Trophoblast cell (in vitro differentiated cells and primary cell): ENCODE data around the gene SDC1.

Experiments used
- DNase-seq, 2 donors: peaks; one replicate each; pipeline ENCODE4 v3.0.0-alpha.2; 2016
- H2AFZ ChIP-seq: 2 replicates; pipeline ENCODE4 v1.6.1; 2013; ENCODE audit warnings: low read length, moderate library complexity, mild to moderate bottlenecking; ENCODE audit not compliant: insufficient read depth, poor library complexity
- H2AK5ac ChIP-seq: 2 replicates; pipeline ENCODE4 v1.6.1; 2013; ENCODE audit warnings: mild to moderate bottlenecking, low read length
- H2BK120ac ChIP-seq: 2 replicates; pipeline ENCODE4 v1.6.1; 2013; ENCODE audit warnings: low read length, mild to moderate bottlenecking, moderate library complexity; ENCODE audit not compliant: insufficient read depth, poor library complexity
- H2BK12ac ChIP-seq: 2 replicates; pipeline ENCODE4 v1.6.1; 2013; ENCODE audit warnings: mild to moderate bottlenecking, low read length, moderate library complexity
- H2BK5ac ChIP-seq: 2 replicates; pipeline ENCODE4 v1.6.1; 2013; ENCODE audit warnings: low read length, low read depth, moderate library complexity, mild to moderate bottlenecking; ENCODE audit not compliant: poor library complexity
- H3K14ac ChIP-seq: 2 replicates; pipeline ENCODE4 v1.6.1; 2013; ENCODE audit warnings: mild to moderate bottlenecking, low read length
- H3K18ac ChIP-seq: 2 replicates; pipeline ENCODE4 v1.6.1; 2013; ENCODE audit warnings: mild to moderate bottlenecking, low read length
- H3K23ac ChIP-seq: 2 replicates; pipeline ENCODE4 v1.6.1; 2013; ENCODE audit warnings: low read length
- H3K27ac ChIP-seq: 2 replicates; pipeline ENCODE4 v1.5.1; 2013; ENCODE audit warnings: low read depth, mild to moderate bottlenecking, inconsistent platforms, low read length, moderate library complexity
- H3K27me3 ChIP-seq: 2 replicates; pipeline ENCODE4 v1.6.1; 2013; ENCODE audit warnings: inconsistent platforms, mild to moderate bottlenecking, low read length, moderate library complexity; ENCODE audit not compliant: insufficient read depth
- H3K36me3 ChIP-seq, 2 experiments: 1 replicate in 1 of 2; 2 replicates in 1 of 2; pipeline ENCODE4 v1.6.1; 2013; ENCODE audit warnings: low read length in 2 of 2, mild to moderate bottlenecking in 2 of 2, moderate library complexity in 1 of 2; ENCODE audit not compliant: insufficient read depth in 2 of 2, control insufficient read depth in 1 of 2
- H3K4ac ChIP-seq: 2 replicates; pipeline ENCODE4 v1.6.1; 2013; ENCODE audit warnings: low read depth, mild to moderate bottlenecking, low read length, moderate library complexity
- H3K4me1 ChIP-seq, 2 experiments: 1 replicate in 1 of 2; 2 replicates in 1 of 2; pipeline ENCODE4 v1.6.1; 2013; ENCODE audit warnings: low read length in 2 of 2, mild to moderate bottlenecking in 2 of 2, moderate library complexity in 1 of 2; ENCODE audit not compliant: insufficient read depth in 2 of 2, control insufficient read depth in 1 of 2
- H3K4me2 ChIP-seq: 2 replicates; pipeline ENCODE4 v1.6.1; 2013; ENCODE audit warnings: inconsistent platforms, mild to moderate bottlenecking, low read length, moderate library complexity
- H3K4me3 ChIP-seq: 2 replicates; pipeline ENCODE4 v1.5.1; 2013; ENCODE audit warnings: mild to moderate bottlenecking, low read depth, low read length, inconsistent platforms
- H3K79me1 ChIP-seq: one replicate; pipeline ENCODE4 v1.6.1; 2013; ENCODE audit warnings: low read length
- H3K79me2 ChIP-seq: 2 replicates; pipeline ENCODE4 v1.6.1; 2013; ENCODE audit warnings: low read length, mild to moderate bottlenecking; ENCODE audit not compliant: control insufficient read depth, insufficient read depth, poor library complexity
- H3K9ac ChIP-seq: 2 replicates; pipeline ENCODE4 v1.6.1; 2013; ENCODE audit warnings: mild to moderate bottlenecking, low read length
- H3K9me3 ChIP-seq: 2 replicates; pipeline ENCODE4 v1.6.1; 2013; ENCODE audit warnings: low read depth, mild to moderate bottlenecking, control low read depth, inconsistent platforms, low read length; ENCODE audit not compliant: insufficient read depth
- H4K12ac ChIP-seq: 2 replicates; pipeline ENCODE4 v1.6.1; 2013; ENCODE audit warnings: low read depth, mild to moderate bottlenecking, low read length, moderate library complexity
- H4K8ac ChIP-seq: 2 replicates; pipeline ENCODE4 v1.6.1; 2013; ENCODE audit warnings: low read depth, mild to moderate bottlenecking, low read length, moderate library complexity
- H4K91ac ChIP-seq: one replicate; pipeline ENCODE4 v1.6.1; 2013; ENCODE audit warnings: low read depth, mild to moderate bottlenecking, low read length, moderate library complexity
- WGBS: extraction: QIAGEN DNeasy Blood & Tissue Kit; methylation state at CpG from one replicate; pipeline ENCODE4 v1.1.7; 2013; ENCODE audit warnings: missing lambda C conversion rate; ENCODE audit not compliant: insufficient read length, insufficient coverage; ENCODE audit errors: extremely low coverage; 5-methylcytosine and 5-hydroxymethylcytosine counted together

Gene SDC1

DNA sequence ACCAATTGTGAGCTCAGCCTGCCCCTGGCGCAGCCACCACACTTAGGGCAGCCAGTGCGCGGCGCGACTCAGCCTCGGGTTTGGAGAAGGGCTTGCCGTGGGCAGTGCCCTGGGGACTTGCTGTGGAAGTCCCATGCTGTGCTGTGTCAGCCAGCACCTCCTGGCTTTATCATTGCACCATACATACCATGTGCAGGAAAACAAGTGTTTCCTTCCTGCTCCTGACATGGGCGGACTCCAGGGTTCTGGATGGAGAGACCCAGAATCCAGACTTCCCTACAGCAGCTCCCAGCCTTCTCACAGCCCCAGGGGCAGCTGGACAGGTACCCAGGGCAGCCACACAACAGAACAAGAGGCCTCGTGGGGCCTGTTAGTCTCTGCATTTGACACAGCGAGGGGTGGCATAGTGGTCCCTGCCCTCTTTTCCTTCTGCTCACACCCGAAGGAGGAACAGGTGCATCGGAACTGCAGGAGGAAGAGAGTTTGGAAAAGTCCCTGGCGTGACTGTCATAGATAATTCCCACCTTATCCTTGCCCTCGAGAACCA, 54.2 kb downstream of the SDC1 start:
- H2AFZ ChIP-seq = no peak overlapping the region
- no peaks in the 10 kb centered on the region for H3K79me1 ChIP-seq
- no peak overlapping the region for H3K4me2 ChIP-seq
- H4K91ac ChIP-seq = no peak overlapping the region
- H3K14ac ChIP-seq = no peak overlapping the region
- DNase-seq = no peak
- H3K18ac ChIP-seq = no peak overlapping the region
- no peak overlapping the region for H4K12ac ChIP-seq
- no peak overlapping the region for H3K27ac ChIP-seq
- H4K8ac ChIP-seq = no peak overlapping the region
- H3K4me1 ChIP-seq = peaks cover 8 to 16% of the 10 kb centered on the region in 2 experiments
- H2BK5ac ChIP-seq = no peak overlapping the region
- WGBS = no CpG with 5 or more reads among the region's 14 CpGs
- no peak overlapping the region for H2BK12ac ChIP-seq
- no peaks in the 10 kb centered on the region for H3K9me3 ChIP-seq
- no peak overlapping the region for H2AK5ac ChIP-seq
- H3K36me3 ChIP-seq = no peaks in the 10 kb centered on the region
- H2BK120ac ChIP-seq = no peak overlapping the region
- H3K4me3 ChIP-seq = no peak overlapping the region
- no peak overlapping the region for H3K23ac ChIP-seq
- no peaks in the 10 kb centered on the region for H3K79me2 ChIP-seq
- H3K27me3 ChIP-seq = no peaks in the 10 kb centered on the region
- no peak overlapping the region for H3K4ac ChIP-seq
- no peak overlapping the region for H3K9ac ChIP-seq

DNA sequence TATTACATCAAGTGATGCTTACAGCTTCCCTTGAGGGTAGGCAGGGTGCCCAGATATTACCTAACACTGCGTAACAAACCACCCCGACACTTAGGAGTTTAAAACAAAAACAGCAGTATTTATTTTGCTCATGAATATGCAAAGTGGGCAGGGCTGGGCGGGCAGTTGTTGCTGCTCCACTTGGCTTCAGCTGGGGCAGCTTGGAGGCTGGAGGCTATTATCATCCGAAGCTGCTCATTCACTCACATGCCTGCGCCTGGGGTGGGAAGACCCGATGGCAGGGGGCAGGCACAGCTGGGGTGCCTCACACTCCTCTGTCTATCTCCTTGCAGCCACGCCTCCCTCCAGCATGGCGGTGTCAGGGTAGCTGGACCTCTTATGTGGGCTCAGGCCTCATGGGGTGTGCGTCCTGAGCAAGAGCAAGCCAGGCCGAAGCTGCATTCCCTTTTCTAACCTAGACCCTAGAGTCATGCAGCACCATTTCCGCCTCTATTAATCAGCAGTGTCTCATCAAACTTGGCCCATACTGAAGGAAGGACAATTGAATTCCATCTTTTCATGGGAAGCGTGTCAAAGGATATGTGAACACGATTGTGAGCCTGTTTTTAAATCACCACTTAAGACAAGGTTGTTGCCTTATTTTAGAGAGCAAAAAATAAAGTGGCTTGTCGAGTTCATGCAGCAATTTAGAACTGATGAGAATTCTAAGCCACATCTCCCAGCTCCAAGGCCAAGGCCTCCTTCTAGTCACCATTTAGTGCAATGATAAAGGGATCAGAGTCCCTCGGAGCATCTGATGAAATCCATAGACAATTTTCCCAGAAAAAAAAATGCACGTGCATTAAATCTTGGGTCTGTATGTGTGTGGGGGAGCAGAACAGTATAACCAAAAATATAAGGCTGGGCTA, 54.9 kb downstream of the SDC1 start:
- Histone ChIP-seq H3K79me2 (no peaks in the 10 kb centered on the region), H3K23ac (no peak overlapping the region), H3K4me1 (peaks cover 8 to 16% of the 10 kb centered on the region in 2 experiments), H3K4me2 (no peak overlapping the region), H4K91ac (no peak overlapping the region), H2AK5ac (no peak overlapping the region), H3K27me3 (no peaks in the 10 kb centered on the region), H3K79me1 (no peaks in the 10 kb centered on the region), H3K18ac (no peak overlapping the region), H4K8ac (no peak overlapping the region), H3K14ac (no peak overlapping the region), H4K12ac (no peak overlapping the region), H3K4ac (no peak overlapping the region), H3K36me3 (no peaks in the 10 kb centered on the region), H3K27ac (no peak overlapping the region), H2AFZ (no peak overlapping the region), H3K4me3 (no peak overlapping the region), H2BK12ac (no peak overlapping the region), H3K9ac (no peak overlapping the region), H3K9me3 (peaks cover 3% of the 10 kb centered on the region), H2BK120ac (no peak overlapping the region), H2BK5ac (no peak overlapping the region)
- DNase-seq = no peak
- WGBS = no CpG with 5 or more reads among the region's 16 CpGs

DNA sequence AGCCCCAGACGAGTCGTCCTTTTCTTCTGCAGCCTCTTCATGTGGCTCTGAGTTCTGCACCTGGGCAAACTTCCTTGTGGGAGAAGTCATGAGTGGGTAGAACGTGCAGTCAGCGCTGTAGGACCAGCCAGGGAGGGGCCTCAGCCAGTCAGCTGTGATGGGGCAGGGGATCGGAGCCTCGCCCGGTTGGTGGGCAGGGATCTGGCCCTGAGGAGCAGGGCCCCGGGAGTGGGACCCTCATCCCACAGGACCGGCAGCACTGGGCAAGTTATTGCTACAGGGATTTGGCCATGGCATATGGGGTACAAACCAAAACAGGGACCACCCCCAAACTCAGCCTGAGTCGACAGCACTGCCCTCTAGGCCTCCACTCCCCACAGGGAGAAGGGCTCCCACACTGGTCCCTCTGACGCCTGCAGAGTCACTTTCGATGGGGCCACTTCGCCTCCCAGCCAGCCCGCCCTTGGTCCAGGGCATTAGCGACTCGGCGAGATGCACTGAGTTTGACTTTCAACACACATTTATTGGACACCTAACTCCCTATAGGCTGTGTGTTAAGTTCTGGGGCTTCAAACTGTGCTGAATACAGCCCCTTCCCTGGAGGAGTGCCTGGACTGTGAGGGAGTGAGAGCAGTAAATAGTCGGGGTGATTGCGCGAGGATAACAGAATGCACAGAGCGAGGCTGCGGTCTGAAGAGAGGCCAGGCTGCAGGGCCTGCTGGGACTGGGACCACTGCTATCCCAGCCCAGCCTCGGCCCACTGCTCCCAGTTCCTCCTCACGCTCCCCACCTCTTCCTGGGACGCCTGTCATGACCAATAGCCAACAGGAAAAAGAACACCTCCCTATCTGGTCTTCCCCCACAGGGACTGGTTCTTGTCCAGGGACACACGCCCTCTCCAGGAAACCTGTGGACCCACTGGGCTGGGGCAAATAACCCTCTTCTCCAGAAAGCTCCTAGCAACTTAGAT, 55.9 kb downstream of the SDC1 start:
- Histone ChIP-seq H2BK120ac (no peak overlapping the region), H3K14ac (no peak overlapping the region), H3K18ac (no peak overlapping the region), H3K4me2 (no peak overlapping the region), H2AFZ (no peak overlapping the region), H3K27me3 (no peaks in the 10 kb centered on the region), H3K23ac (no peak overlapping the region), H3K27ac (no peak overlapping the region), H2AK5ac (no peak overlapping the region), H3K4ac (no peak overlapping the region), H3K9me3 (peaks cover 10% of the 10 kb centered on the region), H3K9ac (no peak overlapping the region), H3K36me3 (no peaks in the 10 kb centered on the region), H4K91ac (no peak overlapping the region), H3K4me3 (no peak overlapping the region), H2BK5ac (no peak overlapping the region), H3K79me2 (no peaks in the 10 kb centered on the region), H3K79me1 (no peaks in the 10 kb centered on the region), H4K8ac (no peak overlapping the region), H4K12ac (no peak overlapping the region), H3K4me1 (peaks cover 8 to 16% of the 10 kb centered on the region in 2 experiments), H2BK12ac (no peak overlapping the region)
- no peak for DNase-seq
- WGBS = no CpG with 5 or more reads among the region's 26 CpGs

DNA sequence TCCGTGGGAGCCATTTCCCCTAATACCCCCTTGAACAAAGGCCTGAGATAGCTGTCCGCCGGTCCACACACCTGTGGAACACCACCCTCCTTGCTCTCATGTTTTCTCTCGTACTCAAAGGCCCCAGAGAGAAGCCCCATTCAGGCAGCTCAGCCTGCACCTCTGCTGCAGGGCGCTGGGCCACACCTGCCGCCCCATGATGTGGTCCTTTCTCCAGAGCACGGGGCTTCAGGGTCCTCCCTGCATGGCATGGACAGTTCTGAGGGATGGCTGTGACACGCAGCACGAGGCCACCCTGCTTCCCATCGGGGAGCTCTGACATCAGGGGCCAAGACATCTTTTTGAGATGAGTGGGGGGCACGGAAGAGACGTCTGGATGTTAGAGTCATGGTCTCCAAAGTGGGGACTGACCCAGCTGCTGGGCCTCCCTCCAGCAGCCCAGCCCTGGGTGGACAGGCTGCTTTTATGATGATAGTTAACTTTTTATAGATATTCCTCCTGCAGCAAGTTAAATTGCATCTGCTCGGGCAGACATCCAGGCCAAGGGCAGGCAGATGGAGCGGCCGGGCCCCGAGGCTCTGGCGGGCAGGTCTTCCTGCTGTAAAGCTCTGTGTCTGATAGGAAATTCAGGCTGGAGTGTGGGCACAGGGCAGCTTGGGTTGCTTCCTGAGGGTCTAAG, 56.7 kb downstream of the SDC1 start:
- Histone ChIP-seq H3K79me2 (no peaks in the 10 kb centered on the region), H3K9me3 (peaks cover 10% of the 10 kb centered on the region), H2AFZ (no peak overlapping the region), H3K9ac (no peak overlapping the region), H3K18ac (no peak overlapping the region), H2BK120ac (no peak overlapping the region), H3K4me2 (no peak overlapping the region), H4K8ac (no peak overlapping the region), H3K27ac (no peak overlapping the region), H2BK5ac (no peak overlapping the region), H3K4me3 (peak overlapping the region; percentile 31), H3K23ac (no peak overlapping the region), H3K4me1 (peaks cover 8 to 16% of the 10 kb centered on the region in 2 experiments), H4K12ac (no peak overlapping the region), H3K79me1 (no peaks in the 10 kb centered on the region), H2BK12ac (no peak overlapping the region), H2AK5ac (no peak overlapping the region), H3K36me3 (no peaks in the 10 kb centered on the region), H3K27me3 (no peaks in the 10 kb centered on the region), H3K14ac (no peak overlapping the region), H3K4ac (no peak overlapping the region), H4K91ac (no peak overlapping the region)
- no CpG with 5 or more reads among the region's 17 CpGs for WGBS
- no peak for DNase-seq
